Activated CD4-positive, CD25-positive, alpha-beta regulatory T cell (primary cell): ENCODE results near the gene ROBO2.

Source experiments
- DNase-seq, 4 experiments: peaks; one replicate each; lab custom pipeline; 2025; lab: John Stamatoyannopoulos, UW

The ROBO2 gene

DNA sequence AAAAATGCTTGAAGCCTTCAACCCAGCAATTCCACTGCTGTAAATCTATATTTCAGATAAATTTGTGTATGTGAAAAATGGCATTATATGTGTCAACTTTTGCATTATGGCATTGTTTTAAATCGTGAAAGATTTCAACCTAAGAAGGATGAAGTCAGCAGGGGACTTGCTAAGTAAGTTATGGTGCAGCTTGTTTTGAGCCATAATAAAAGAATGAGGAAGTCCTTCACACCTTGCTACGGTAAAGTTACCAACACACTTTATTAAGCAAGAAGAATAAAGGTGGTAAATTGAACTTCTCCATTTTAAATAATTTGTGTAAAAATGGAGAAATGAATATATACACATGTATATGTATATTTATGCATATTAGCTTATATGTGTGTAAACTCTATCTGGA, 371.4 kb downstream of the ROBO2 start:
- DNase-seq = no peak

DNA sequence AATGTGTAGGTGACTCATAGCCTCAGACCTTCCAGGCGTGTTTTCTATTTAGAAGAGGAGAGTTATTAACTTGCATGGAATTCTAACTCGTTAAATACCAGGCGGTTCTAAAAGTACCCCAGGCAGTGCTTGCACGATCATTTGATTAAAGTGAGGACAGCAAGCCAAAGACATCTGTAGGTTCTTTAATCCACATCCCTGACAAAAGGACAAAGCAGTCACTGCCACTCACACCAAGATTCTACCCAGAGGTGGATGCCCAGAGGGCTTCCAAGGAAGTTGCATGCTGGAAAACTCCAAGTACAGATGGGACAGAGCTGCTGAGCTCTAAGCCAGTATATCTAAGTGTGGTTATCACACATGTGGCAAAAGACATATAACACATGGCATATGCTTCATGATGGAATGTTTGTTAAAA, 372.1 kb downstream of the ROBO2 start:
- no peak for DNase-seq

DNA sequence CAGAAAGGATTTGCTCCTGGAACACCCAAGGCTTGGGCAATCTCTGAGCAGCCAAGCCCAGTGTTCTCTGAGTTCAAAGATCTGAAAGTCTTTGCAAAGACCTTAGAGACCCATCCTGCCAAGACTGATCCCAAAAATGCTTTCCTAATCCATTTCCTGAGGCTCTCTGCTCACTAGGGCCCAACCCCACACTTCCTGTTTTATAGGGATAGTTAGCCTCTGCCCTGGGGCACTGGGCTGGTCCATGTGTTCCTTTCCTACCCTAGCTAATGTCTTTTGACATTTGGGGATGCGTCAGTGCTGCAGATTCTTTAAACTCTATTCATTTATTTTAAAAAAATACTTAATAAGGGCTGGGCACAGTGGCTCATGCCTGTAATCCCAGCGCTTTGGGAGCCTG, 372.7 kb downstream of the ROBO2 start:
- no peak for DNase-seq

DNA sequence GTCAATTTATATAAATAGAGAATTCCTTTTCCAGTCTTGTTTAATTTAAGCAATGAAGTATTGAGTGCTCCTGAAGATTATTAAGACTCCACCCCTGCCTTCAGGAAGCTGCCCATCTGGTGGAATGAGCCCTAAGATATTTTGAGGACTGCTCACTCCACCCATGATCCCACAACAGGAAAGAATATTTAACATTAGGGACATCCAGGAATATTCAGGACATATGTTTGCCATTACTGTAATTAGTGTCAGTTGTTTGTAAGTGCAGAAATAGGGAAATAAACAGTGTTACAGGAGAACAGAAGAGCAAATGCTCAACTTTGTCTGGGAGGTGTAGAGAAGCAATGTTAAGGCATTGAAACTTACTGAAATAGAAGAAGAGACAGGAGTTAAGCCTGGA, 375.0 kb downstream of the ROBO2 start:
- no peak for DNase-seq

DNA sequence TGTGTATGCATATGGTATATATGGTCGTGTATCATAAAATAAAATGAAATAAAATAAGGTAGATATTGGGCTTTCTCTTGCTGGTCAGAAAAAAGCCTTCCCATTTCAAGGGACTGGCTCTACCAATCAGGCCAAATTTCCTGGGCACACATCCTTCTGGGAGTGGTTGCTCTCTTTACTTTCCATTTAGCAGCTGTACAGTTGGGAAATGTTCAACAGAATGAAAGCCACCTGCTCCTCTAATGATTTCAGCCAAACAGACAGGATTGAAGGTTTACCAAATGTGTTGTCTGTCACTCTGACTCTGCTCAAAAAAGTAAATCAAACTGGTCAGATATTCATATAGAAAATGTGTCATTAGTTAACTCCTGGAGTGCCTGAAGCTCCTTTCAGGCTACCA, 380.4 kb downstream of the ROBO2 start:
- no peak for DNase-seq

DNA sequence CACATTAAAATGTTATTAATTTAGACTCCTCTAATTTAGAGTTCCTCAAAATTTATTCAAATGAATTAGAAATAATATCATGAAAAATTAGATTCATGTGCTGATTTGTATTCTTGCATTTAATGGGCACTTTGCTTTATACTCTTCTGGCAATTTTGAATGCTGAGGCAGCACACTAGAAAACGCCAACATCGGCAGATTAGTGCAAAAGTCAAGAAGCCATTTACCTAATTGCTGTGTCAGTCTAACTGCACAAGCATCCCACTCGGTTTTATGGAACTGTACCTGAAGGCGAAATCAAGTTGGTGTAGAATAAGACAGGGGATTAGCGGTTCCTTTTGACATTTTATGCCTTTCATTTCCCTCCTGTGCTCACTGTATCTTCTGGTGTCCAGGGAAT, 382.0 kb downstream of the ROBO2 start:
- no peak for DNase-seq

DNA sequence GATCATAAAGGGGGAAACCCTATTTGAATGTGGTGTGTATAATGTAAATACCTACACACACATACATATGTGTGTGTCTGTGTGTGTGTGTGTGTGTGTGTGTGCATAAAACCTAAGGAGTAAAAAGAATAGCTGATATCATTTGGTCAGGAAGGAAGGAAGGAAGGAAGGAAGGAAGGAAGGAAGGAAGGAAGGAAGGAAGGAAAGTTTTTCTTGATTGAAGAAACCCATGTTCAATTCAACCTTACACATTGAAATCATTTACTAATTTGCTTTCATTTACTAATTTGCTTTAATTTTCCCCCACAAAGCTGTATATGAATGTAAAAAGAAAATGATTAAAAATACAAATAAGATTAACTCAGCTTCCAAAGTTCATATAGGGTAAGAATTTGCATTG, 386.6 kb downstream of the ROBO2 start:
- no peak for DNase-seq

DNA sequence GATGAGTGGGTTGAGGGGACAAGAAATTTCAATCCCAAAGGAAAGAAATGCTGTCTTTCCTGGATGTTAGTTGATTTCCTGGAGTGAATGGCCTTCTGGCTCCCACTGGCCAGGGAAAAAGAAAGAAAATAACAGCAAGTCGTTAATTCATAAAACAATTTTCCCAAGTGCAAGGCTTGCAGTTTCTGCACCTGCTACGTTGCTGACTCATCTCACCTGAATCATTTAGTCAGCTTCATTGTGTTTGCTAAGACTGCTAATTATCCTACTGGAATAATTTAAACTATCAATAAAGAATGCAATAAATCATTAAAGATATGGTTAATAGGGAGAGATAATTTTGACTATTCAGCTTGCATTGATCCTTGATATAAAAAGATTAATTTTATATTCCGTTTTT, 387.6 kb downstream of the ROBO2 start:
- no peak for DNase-seq

DNA sequence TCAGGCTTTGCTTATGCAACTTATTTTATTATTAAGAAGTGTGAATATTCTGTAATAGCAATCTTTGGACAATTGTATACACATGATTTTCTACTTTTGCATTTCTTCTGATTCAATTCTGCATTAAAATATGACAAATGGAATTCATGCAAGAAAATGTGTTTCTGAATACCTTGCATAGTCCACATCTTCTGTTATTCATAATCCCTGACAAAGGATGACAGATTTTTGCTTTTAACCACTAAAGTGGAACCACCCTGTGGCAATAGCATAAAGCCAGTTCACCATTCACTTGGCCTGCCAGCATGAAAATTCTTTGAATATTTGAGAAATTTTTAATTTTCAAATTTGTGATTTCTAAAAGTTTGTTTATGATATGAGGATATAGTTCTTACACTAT, 397.0 kb downstream of the ROBO2 start:
- no peak for DNase-seq

DNA sequence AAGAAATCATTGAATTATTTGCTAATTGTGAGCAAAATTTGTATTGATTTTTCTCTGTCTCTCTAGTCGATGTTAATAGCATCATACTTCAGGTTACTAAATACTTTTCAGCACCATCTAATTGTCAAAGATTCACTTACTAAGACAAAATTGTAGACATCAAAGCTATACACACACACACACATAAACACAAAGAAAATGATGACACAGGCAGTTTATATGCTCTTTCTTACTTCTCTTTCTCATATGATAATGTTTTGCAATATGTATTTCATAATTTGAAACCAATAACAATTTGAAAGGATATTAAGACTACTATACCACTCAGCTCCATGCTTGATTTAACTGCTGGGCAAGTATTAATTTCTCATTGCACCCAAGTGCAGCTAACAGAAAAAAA, 406.2 kb downstream of the ROBO2 start:
- DNase-seq = no peak

DNA sequence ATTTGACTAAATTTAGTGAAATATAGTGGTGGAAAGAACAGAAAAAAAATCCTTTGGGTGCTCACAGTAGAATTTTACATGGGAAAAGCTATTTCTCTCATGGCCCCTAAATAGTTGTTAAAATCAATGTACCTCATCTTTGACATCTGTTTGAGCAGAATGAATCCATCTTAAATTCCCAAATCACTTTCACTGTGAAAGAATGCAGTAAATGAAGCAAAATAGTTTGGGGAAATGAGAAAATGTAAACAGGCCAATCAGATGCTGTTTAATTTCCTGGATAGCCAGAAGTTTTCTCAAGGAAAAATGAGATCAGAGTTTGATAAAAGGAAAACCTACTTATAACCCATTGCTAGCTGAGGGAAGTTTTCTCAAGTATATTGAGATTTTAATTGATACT, 406.9 kb downstream of the ROBO2 start:
- DNase-seq = no peak

DNA sequence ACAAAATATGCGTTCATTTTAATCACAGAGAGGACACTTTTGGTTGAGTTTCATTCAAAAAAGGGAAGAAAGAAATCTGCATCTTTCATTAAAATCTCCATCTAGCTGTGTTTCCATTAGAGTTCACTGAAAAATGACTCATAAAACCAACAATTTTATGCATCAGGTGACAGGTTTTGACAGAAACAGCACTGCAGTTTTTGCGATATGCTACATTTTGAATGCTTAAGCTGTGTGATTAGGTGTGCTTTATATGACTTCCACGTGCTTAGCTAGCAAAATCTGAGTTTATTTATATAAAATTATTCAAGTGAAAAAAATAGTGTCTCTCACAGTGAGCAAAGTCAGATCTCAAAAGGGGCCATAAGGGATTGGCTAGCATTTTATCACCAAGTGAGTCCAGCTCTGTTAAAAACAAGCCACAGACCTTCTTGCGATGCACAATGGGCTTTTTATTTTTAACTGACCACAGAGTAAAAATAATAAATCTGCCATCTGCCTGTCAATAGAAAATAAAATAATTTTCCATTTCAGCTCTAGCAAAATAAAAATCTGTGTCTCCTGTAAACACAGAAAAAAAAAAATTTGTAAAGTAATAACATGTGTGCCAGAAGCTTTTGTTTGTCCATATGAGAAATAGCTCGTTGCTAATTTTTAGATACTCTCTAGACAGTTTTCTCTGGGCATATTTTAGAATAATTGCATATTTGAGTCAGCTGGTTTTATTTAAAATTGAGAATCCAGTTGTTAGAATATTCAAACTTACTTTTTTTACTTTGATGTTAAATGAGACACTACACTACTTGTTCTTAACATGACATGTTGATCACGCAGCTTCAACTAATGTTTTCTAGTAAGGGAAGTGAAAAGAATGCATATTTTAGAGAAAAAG, 409.8 kb downstream of the ROBO2 start:
- DNase-seq = no peak

DNA sequence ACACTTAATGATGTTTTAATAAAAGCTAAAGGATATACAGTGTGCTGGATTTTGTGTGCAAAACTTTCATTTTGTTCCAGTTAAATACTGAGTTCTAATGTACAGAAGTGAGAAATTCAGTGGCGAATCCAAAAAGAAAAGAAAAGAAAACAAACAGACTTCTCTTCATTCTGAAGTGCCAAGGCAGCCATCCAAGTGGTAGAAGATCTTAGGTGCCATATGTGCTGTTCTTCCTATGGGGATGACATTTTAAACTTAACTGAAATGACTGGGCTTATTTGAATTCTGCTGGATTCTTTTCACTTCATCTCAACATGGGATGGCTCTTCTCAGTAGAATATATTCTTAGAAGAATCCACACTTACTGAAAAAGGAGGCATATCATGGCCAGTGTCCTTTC, 416.5 kb downstream of the ROBO2 start:
- DNase-seq = no peak

DNA sequence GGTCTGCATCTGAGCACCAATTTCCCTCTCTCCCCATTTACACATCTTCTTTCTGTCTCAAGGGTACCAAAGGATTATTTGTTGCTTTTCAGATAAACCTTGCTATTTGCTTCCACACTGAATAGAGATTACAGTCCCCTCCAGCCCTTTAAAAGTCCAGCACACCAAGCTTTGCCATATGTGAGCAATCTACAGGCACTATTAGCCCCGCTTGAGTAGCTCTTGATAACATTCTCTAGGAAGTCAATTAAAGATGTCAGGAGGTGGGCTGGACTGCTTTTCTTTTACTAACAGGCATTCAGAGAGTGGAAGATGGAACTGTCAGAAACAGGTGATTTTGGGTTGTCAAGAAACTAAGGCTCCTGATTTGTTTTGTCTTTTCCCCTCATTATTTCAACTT, 417.0 kb downstream of the ROBO2 start:
- DNase-seq = no peak

DNA sequence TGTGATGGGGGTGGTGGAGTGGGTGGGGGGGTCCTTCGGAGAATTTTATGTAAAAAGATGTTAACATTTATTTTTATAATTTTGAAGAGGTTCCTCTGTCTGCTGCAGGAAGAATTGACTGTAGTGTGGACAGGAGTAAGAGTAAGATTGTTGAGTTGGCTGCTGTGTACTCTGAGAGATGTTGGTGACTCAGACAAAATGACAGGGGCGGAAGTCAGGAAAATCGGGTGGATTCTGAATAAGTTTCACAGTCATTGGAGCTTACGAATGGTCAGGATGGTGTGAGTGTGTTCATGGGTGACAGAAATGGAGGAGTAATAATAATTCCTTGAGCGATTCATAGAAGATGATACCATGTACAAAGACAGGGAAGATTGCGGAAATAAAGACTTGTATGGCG, 420.0 kb downstream of the ROBO2 start:
- DNase-seq = no peak

DNA sequence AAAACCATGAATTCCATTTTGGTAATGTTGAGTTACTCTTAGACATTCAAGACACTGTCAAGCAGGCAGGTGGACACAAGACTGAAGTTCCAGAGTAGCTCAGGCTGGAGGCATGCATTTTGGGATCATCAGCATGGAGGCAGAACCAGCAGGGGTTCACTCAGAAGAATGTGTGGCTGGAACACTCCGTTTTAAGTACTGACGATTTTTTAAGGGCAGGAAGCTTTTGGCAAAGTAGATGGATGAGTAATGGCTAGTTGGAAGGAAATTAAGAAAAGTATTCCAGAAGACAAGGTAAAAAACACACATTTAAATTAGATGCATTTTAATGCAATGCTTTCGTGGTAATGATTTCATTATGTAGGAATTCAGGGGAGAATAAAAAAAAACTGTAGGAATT, 420.4 kb downstream of the ROBO2 start:
- no peak for DNase-seq

DNA sequence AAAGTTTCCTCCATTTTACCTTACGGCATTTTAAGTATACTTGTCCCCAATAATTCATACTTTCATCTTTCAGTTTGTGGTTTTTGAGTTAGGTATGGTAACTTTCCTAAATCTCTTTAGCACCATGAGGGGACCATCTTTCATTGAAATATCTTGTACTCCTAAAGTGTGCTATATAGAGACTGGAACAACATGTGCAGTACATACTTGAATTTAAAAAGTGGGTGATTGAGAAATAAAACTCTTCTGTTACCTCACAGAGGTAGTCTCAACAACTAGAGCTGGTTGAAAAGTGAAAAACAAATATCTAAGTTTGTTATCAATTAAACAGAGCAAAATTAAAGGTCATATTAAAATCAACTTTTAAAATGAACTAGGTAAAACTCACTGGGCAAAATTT, 423.1 kb downstream of the ROBO2 start:
- no peak for DNase-seq

DNA sequence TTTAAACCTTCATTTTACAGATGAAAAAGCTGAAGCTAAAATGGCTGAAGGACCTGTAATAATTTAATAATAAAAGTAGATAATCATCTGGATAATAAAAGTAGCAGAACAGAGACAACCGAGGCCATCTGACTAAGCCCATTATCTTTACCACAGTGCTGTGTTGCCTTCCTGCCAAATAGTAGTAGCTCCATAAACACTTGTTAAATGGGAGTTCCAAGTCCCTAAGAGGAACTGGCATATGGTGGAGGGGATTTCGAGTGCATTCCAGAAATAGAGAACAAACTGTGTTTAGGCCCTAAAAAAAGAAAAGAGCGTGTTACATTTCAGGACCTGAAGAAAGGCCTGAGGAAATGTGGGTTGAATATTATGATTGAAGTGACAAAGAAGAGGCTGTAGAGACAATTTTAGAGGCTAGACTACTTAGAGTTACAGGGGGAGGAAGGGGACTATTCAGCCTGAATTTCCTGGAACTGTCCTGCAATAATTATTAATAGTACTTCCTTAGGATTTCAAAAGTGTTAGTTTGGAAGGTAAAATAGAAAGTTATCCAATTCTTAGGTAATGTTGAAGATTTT, 424.3 kb downstream of the ROBO2 start:
- no peak for DNase-seq

DNA sequence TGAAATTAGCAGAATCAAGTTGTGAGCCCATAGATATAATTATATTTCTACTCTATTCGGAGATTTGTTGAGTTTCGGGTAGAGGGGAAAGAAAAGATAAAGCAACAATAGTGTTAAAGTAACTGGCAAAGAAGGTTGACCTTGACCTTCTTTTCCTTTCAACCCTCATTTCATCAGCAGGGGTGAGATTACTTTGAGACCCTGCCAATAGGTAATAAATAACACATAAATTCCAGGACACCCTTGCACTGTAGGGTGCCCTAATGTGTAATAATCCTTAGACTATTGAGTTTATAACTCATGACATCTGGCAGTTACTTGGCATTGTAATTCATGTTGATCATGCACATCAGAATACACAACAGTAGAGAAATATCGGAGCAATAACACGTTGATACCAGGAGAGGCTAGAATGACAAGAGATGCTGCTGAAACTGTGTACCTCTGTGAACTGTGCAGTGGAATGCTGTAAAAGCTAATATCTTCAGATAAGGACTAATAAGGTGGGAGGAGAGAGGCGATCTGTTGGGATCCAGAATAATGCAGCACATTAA, 426.7 kb downstream of the ROBO2 start:
- DNase-seq = no peak

DNA sequence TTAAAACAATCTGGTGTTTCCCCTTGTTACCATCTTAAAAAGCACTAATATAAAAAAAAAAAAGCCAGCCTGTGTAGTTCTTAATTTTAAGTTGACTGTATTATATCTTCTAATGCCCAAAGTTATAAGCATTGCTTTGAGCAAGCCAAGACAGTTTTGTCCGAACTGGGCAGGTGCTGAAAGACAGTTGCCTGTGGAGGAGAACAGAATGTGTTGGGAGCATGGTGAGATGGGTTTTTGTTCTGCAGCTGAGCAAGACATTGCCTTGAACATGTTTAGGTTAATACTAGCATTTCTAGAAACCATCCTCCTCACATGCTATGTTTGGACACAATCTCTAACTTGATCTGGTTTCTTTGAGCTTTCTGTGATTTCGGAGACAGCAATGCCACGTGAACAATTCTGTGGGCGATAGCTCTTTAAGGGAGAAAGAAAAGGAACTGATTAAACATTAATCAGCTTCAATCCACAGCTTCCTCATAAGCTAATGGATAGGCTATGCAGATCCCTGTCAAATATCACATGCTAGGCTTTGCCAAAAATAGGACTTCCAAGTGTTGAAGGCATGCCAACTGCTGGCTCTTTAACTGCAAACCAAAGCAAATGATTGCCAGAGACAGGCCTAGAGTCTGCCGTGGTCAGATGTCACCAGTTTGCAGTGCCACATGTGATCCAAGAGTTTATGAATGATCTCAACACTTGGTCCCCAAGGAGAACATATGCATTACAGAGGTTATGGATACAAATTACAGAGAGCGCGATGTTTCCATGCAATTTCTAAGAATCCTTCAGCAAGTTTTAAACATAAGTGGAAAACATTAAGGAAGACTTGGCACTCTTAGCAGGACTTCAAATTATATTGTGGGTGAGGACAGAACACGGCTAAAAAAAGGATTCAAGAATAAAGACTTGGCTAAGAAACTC, 428.1 kb downstream of the ROBO2 start:
- no peak for DNase-seq

DNA sequence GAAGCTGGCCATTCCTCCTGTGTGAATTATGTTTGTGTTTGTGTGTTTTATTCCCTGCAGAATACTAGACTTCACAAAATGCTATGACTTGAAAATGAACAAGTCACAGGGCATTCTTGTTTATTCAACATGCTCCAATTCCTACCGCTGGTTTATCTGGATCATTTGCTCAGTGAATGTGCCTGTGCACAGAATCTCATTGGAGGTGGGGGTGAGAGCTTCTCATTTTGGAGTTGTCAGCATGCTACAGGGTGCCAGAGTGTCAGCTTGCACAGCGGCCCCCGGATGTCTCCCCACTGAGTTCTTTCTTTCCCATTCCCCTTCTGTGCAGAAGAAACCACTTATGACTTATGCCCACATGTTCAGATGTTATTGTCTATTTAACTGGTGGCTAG, 428.7 kb downstream of the ROBO2 start:
- DNase-seq = no peak

DNA sequence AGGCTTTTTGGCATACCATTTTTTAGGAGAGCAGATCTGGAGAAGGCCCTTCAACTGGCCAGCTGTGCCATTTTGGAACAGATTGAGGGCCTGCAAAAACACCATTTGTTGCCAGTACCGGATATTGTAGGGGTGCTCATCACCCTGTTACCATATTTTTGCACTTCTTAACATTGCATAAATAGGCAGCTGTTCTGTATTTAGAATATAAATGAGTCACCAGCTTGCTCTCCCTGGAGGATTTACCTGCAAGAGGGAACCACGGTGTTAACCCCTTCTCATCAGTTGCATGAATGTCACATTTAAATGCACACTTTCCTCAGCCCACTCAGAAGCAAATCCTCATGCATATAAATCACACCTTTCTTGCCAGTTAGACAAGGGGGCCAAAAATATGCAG, 435.6 kb downstream of the ROBO2 start:
- no peak for DNase-seq

DNA sequence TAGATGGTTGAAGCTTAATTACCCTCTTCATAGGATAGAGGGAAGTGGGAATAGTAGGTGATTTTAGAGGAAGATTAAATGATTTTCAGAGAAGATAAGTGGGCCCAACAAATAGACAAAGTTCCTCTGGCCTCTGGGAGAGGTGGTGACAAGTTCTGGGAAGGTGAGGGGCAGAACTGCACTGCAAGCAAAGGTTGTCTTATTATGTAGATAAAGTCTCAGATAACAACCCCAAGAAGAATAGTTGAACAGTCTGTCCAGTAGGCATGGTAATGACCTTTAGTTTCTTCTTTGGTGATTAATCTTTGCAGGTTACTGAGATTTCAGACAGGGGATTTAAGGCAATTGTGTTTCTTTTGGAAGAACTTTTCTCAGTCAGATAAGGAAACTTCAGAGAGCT, 439.1 kb downstream of the ROBO2 start:
- DNase-seq = no peak
